Endothelial cell of umbilical vein (primary cell): ENCODE measurements around the gene PLEKHF1.

Experiments
- CTCF ChIP-seq, 2 donors: IDR thresholded peaks; 1 replicate in 1 of 2; 2 replicates in 1 of 2; pipeline ENCODE4 v1.5.1; 2011; ENCODE audit warnings: low read length in 2 of 2, mild to moderate bottlenecking in 2 of 2, moderate library complexity in 2 of 2, control low read depth in 1 of 2, inconsistent platforms in 1 of 2, low read depth in 1 of 2; ENCODE audit not compliant: insufficient read depth in 1 of 2; ENCODE audit errors: extremely low read depth in 1 of 2
- EZH2 ChIP-seq: IDR thresholded peaks from 2 replicates; pipeline ENCODE4 v1.6.1; 2012; ENCODE audit warnings: borderline replicate concordance, low read depth, mild to moderate bottlenecking, moderate library complexity, low read length, inconsistent platforms; ENCODE audit not compliant: severe bottlenecking
- GATA2 ChIP-seq: IDR thresholded peaks from 2 replicates; pipeline ENCODE4 v1.7.0; 2011; ENCODE audit warnings: low read depth, mild to moderate bottlenecking, moderate library complexity, mixed read lengths, low read length; ENCODE audit not compliant: insufficient read length, insufficient read depth
- JUN ChIP-seq: IDR thresholded peaks from 2 replicates; pipeline ENCODE4 v1.6.1; 2011; ENCODE audit warnings: borderline replicate concordance, low read depth; ENCODE audit not compliant: insufficient read length, insufficient read depth
- MYC ChIP-seq: IDR thresholded peaks from one replicate; pipeline ENCODE4 v1.6.1; 2011; ENCODE audit warnings: mild to moderate bottlenecking, low read depth, low read length
- POLR2A ChIP-seq: IDR thresholded peaks from 2 replicates; pipeline ENCODE4 v1.6.1; 2012; ENCODE audit warnings: low read depth, mild to moderate bottlenecking, control low read depth, low read length
- POLR2AphosphoS5 ChIP-seq: IDR thresholded peaks from 2 replicates; pipeline ENCODE4 v1.6.1; 2012; ENCODE audit warnings: low read depth, mild to moderate bottlenecking, control low read depth, low read length, moderate library complexity; ENCODE audit not compliant: insufficient read depth
- TF ChIP-seq, protein P1 (sequence below): IDR thresholded peaks from 2 replicates; pipeline ENCODE4 v1.6.1; 2011; ENCODE audit not compliant: insufficient read depth, insufficient read length

DNA sequence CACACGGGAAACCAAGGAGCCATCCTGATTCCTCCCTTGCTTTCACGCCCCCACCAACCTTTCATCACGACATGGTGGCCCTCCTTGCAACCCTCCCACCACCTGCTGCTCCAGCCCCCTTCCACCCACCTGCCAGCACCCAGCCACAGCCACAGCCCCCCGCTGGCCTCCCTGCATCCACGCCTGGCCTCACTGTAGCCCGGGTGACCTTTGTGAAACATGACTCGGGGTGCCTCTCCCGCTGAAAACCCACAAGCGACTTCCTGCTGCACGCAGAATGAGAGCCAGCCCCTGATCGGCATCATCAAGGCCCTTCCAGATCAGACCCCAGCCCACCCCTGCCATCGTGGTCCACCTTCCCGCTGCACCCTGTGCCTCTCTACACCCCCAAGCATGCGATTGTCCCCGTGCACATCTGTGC is 44.3 kb upstream of the PLEKHF1 start:
- TF ChIP-seq CTCF (IDR thresholded peaks at IDR 0.05; ENCODE audit: extremely low read depth in 1 of 2, insufficient read depth in 1 of 2, low read depth in 1 of 2, low read length in 2 of 2), result no peak
- TF ChIP-seq EZH2, result no peak
- TF ChIP-seq POLR2A, result no peak
- no peak for TF ChIP-seq POLR2AphosphoS5
- no peak for TF ChIP-seq MYC
- TF ChIP-seq, protein P1, sequence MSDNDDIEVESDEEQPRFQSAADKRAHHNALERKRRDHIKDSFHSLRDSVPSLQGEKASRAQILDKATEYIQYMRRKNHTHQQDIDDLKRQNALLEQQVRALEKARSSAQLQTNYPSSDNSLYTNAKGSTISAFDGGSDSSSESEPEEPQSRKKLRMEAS, result no peak
- TF ChIP-seq GATA2, result no peak
- TF ChIP-seq JUN, result no peak
